ENCODE results near the gene CACNA2D1. TPM values are rescaled to one million over a fixed set of nuclear protein-coding genes. Genes with fewer than 3 reads are reported as not detected.

CACNA2D1 gene
- polyA plus RNA-seq, 2 of the 4 experiments (the other 2 are of a cell fraction): 18.0 to 32.9 TPM

GRCh38 chr7:82110146-82110840 lies 333.3 kb downstream of the CACNA2D1 start:
- no peak for DNase-seq (ENCODE audit: low read depth in 1 of 2, low spot score in 1 of 2)
- FAIRE-seq: no peak
- H3K4me2 ChIP-seq: no peak overlapping the region
- H3K4me1 ChIP-seq: peaks cover 23% of the 10 kb centered on the region
- no peaks in the 10 kb centered on the region for H3K9me3 ChIP-seq
- no peak for ATAC-seq
- POLR2A ChIA-PET: no interaction called here
- TF ChIP-seq FOXS1 (CRISPR knock-in tag; IDR thresholded peaks at IDR 0.05): no peak
- TF ChIP-seq ZC3H11A (IDR thresholded peaks at IDR 0.05): no peak
- 0 out of 2 replicates have a peak, but pooled peaks have one; percentile 17 for TF ChIP-seq EHMT2 (IDR thresholded peaks at IDR 0.05; ENCODE audit: low read depth)
- 0 out of 6 replicates have a peak overlapping the region, but pooled peaks of 1 of the 2 experiments have one; percentile 27 for H3K27ac ChIP-seq
- CTCF ChIA-PET: no interaction called here
- H3K4me3 ChIP-seq: no peak overlapping the region
- WGBS (ENCODE audit: missing lambda C conversion rate): 90% methylated on average over 8 of the region's 8 CpGs

GRCh38 chr7:82109288-82109687 lies 334.3 kb downstream of the CACNA2D1 start:
- TF ChIP-seq CHD4 (IDR thresholded peaks at IDR 0.05; ENCODE audit: borderline replicate concordance) (no peak), HOXA7 (CRISPR knock-in tag; IDR thresholded peaks at IDR 0.05) (no peak), MAFK (IDR thresholded peaks at IDR 0.05; ENCODE audit: partially characterized antibody) (peak; percentile 92), FOSL2 (IDR thresholded peaks at IDR 0.05) (no peak), FOSL2 (CRISPR knock-in tag; IDR thresholded peaks at IDR 0.05) (peak; percentile 41; the same call in 1 of the 2 replicates)
- Histone ChIP-seq H3K9me3 (no peaks in the 10 kb centered on the region), H3K4me2 (no peak overlapping the region; the same call in 2 of the 3 replicates), H3K27ac (0 out of 6 replicates have a peak overlapping the region, but pooled peaks have one; percentile 4 to 54), H3K4me3 (no peak overlapping the region), H3K4me1 (peaks cover 27% of the 10 kb centered on the region)
- DNase-seq (ENCODE audit: low read depth in 1 of 2, low spot score in 1 of 2): peak in 1 of 2 experiments; percentile 39
- FAIRE-seq: no peak
- POLR2A ChIA-PET: no interaction called here
- WGBS (ENCODE audit: missing lambda C conversion rate): 56% methylated on average over 1 of the region's 1 CpG
- no peak; a peak in 1 of 6 replicates for ATAC-seq
- CTCF ChIA-PET: no interaction called here

- CTCF ChIA-PET: interaction anchor here (1.0 kb wide), 1 partner anchor 20 kb away, joined by 3 read pairs; no protein-coding TSS in a partner anchor
- Histone ChIP-seq H3K9me3 (no peaks in the 10 kb centered on the region), H3K4me2 (no peak overlapping the region), H3K27ac (no peak overlapping the region), H3K4me3 (no peak overlapping the region), H3K4me1 (peaks cover 21% of the 10 kb centered on the region)
- ATAC-seq: no peak
- POLR2A ChIA-PET: no interaction called here
- WGBS (ENCODE audit: missing lambda C conversion rate): 91% methylated on average over 3 of the region's 3 CpGs
- no peak for DNase-seq (ENCODE audit: low read depth in 1 of 2, low spot score in 1 of 2)
- FAIRE-seq: no peak
- TF ChIP-seq ZNF302 (CRISPR knock-in tag; IDR thresholded peaks at IDR 0.05): no peak
- TF ChIP-seq MYC (IDR thresholded peaks at IDR 0.05; ENCODE audit: borderline replicate concordance, low read length): no peak
- TF ChIP-seq CEBPB (IDR thresholded peaks at IDR 0.05): no peak
- TF ChIP-seq CBX8 (IDR thresholded peaks at IDR 0.05): no peak
- no peak for TF ChIP-seq POLR2A (IDR thresholded peaks at IDR 0.05; ENCODE audit: low read length)
- TF ChIP-seq RAD21 (conservative IDR thresholded peaks at IDR 0.05 in 1 of 2, IDR thresholded peaks at IDR 0.05 in 1 of 2): no peak
- TF ChIP-seq NPAS2 (CRISPR knock-in tag; IDR thresholded peaks at IDR 0.05; ENCODE audit: borderline replicate concordance): no peak
- TF ChIP-seq KDM1A (IDR thresholded peaks at IDR 0.05; ENCODE audit: low read depth): no peak
- no peak for TF ChIP-seq SREBF2 (IDR thresholded peaks at IDR 0.05)
- TF ChIP-seq HDAC2 (IDR thresholded peaks at IDR 0.05): no peak
- no peak for TF ChIP-seq ZSCAN20 (CRISPR knock-in tag; IDR thresholded peaks at IDR 0.05)
Observed at GRCh38 chr7:82106201-82106600, 337.4 kb downstream of the CACNA2D1 start.

- DNase-seq (ENCODE audit: low read depth in 1 of 2, low spot score in 1 of 2) (peak; percentile 36 to 75), ATAC-seq (peak; percentile 77 to 88; a peak in 4 of 6 replicates), FAIRE-seq (peak; percentile 82)
- ChIA-PET POLR2A (no interaction called here), CTCF (no interaction called here)
- Histone ChIP-seq H3K9me3 (no peaks in the 10 kb centered on the region), H3K27ac (peak overlapping the region in 1 of 2 experiments; percentile 75; a peak in 3 of 6 replicates), H3K4me2 (peak overlapping the region; percentile 41), H3K4me3 (no peak overlapping the region), H3K4me1 (peaks cover 21% of the 10 kb centered on the region)
- no peak for TF ChIP-seq E2F6 (IDR thresholded peaks at IDR 0.05; ENCODE audit: borderline replicate concordance, low read depth)
- no peak for TF ChIP-seq SREBF2 (IDR thresholded peaks at IDR 0.05)
- no peak for TF ChIP-seq CHD2 (IDR thresholded peaks at IDR 0.05; ENCODE audit: low read length, partially characterized antibody)
- TF ChIP-seq JUNB (IDR thresholded peaks at IDR 0.05): peak; percentile 37; the same call in 1 of the 2 replicates
- 0 out of 2 replicates have a peak, but pooled peaks have one; percentile 52 for TF ChIP-seq FOSL2 (IDR thresholded peaks at IDR 0.05)
- TF ChIP-seq FOSL2 (CRISPR knock-in tag; IDR thresholded peaks at IDR 0.05): peak; percentile 90
- 28% methylated on average over 3 of the region's 3 CpGs for WGBS (ENCODE audit: missing lambda C conversion rate)
Observed at GRCh38 chr7:82105463-82105862, 338.1 kb downstream of the CACNA2D1 start.
